Hepatocyte (in vitro differentiated cells): Measurements from ENCODE around the gene IGSF23.

Experiments used
- EZH2 ChIP-seq: fragments of 200-600 bp; sonication (generic); IDR thresholded peaks from 2 replicates; pipeline ENCODE4 v1.6.1; 2016; ENCODE audit warnings: antibody characterized with exemption, mild to moderate bottlenecking, borderline replicate concordance
- EZH2phosphoT487 ChIP-seq: fragments of 200-600 bp; sonication (generic); IDR thresholded peaks from one replicate; pipeline ENCODE4 v1.6.1; 2018; ENCODE audit warnings: antibody characterized with exemption, mild to moderate bottlenecking, low read depth, moderate library complexity; ENCODE audit not compliant: unreplicated experiment, severe bottlenecking
- TF ChIP-seq, protein P1 (sequence below): fragments of 200-600 bp; sonication (generic); IDR thresholded peaks from 2 replicates; pipeline ENCODE4 v1.5.1; 2016; ENCODE audit warnings: antibody characterized with exemption, mild to moderate bottlenecking; ENCODE audit not compliant: poor library complexity

DNA sequence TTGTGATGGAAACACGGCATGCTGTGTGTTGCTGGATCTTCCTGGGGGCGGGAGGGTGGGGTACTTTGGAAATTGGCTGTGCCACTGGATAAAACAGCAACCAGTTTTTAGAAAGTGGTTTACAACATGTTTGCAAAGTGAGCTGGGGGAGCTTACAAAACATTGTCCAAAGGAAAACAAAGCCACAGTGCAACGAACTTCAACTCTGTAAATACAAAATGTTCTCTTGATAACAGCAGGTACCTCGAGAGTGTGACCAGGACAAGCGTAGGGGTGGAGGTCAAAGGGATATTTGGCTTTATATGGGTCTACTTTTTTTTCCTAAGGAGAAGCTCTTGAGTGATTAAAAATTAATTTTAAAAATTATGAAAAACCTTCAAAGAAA, 2.5 kb downstream of the IGSF23 start:
- TF ChIP-seq EZH2 (no peak), EZH2phosphoT487 (no peak)
- TF ChIP-seq, protein P1, sequence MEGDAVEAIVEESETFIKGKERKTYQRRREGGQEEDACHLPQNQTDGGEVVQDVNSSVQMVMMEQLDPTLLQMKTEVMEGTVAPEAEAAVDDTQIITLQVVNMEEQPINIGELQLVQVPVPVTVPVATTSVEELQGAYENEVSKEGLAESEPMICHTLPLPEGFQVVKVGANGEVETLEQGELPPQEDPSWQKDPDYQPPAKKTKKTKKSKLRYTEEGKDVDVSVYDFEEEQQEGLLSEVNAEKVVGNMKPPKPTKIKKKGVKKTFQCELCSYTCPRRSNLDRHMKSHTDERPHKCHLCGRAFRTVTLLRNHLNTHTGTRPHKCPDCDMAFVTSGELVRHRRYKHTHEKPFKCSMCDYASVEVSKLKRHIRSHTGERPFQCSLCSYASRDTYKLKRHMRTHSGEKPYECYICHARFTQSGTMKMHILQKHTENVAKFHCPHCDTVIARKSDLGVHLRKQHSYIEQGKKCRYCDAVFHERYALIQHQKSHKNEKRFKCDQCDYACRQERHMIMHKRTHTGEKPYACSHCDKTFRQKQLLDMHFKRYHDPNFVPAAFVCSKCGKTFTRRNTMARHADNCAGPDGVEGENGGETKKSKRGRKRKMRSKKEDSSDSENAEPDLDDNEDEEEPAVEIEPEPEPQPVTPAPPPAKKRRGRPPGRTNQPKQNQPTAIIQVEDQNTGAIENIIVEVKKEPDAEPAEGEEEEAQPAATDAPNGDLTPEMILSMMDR: no peak
